Kidney tubule cell (primary cell): ENCODE measurements around the gene WDR86.

ENCODE experiments used
- DNase-seq: peaks from one replicate; pipeline ENCODE4 v3.0.0-alpha.2; 2018; ENCODE audit warnings: low spot score

Gene WDR86

GRCh38 chr7:151409667-151410404 lies at the start of gene WDR86:
Gene WDR86 (minus strand): TSS chr7:151410038. CDS start chr7:151409589, 449 bp downstream.
- no peak for DNase-seq

GRCh38 chr7:151457534-151457933 lies 47.7 kb upstream of the WDR86 start:
- no peak for DNase-seq

GRCh38 chr7:151456782-151457181 lies 46.9 kb upstream of the WDR86 start:
- DNase-seq: no peak

- DNase-seq: no peak
Measured at GRCh38 chr7:151456276-151456675, 46.4 kb upstream of the WDR86 start.

GRCh38 chr7:151455690-151456089 lies 45.9 kb upstream of the WDR86 start:
- no peak for DNase-seq

- no peak for DNase-seq
Measured at GRCh38 chr7:151454932-151455530, 45.2 kb upstream of the WDR86 start.

GRCh38 chr7:151454305-151454704 lies 44.5 kb upstream of the WDR86 start:
- DNase-seq: peak; percentile 30

- DNase-seq: no peak
Measured at GRCh38 chr7:151453326-151453791, 43.5 kb upstream of the WDR86 start.

- no peak for DNase-seq
Measured at GRCh38 chr7:151452680-151453325, 43.0 kb upstream of the WDR86 start.

GRCh38 chr7:151451626-151452571 lies 42.1 kb upstream of the WDR86 start:
- DNase-seq: no peak

- no peak for DNase-seq
Measured at GRCh38 chr7:151451156-151451555, 41.3 kb upstream of the WDR86 start.

GRCh38 chr7:151449990-151450389 lies 40.2 kb upstream of the WDR86 start:
- no peak for DNase-seq

- peak; percentile 36 for DNase-seq
Measured at GRCh38 chr7:151448261-151449252, 38.7 kb upstream of the WDR86 start.

- DNase-seq: no peak
Measured at GRCh38 chr7:151447901-151448260, 38.0 kb upstream of the WDR86 start.

GRCh38 chr7:151447312-151447711 lies 37.5 kb upstream of the WDR86 start:
- DNase-seq: no peak

- DNase-seq: no peak
Measured at GRCh38 chr7:151446412-151446811, 36.6 kb upstream of the WDR86 start.

GRCh38 chr7:151444632-151445031 lies 34.8 kb upstream of the WDR86 start:
- DNase-seq: no peak

GRCh38 chr7:151442776-151443496 lies 33.1 kb upstream of the WDR86 start:
- DNase-seq: no peak

GRCh38 chr7:151440799-151441445 lies 31.1 kb upstream of the WDR86 start:
- DNase-seq: no peak
